A673 (cell line): ENCODE results near the gene HOXA4. TPM values are rescaled to one million over a fixed set of nuclear protein-coding genes. Genes with fewer than 3 reads are reported as not detected.

Experiments
- BruUV-seq: library from RNA; stranded (reverse); fragments of 400-500 nt; replicated peaks from 2 replicates; lab custom pipeline; 2021; lab: Mats Ljungman, UMichigan
- CTCF ChIA-PET: fragments of 300-600 bp; sonication (Branson Sonifier 250); formaldehyde crosslinking; loops from one replicate; lab custom pipeline; 2022; ENCODE audit warnings: antibody characterized with exemption; lab: Charles Lee
- POLR2A ChIA-PET: fragments of 300-600 bp; sonication (Branson Sonifier 250); formaldehyde crosslinking; loops from one replicate; lab custom pipeline; 2022; ENCODE audit warnings: antibody characterized with exemption; ENCODE audit not compliant: low non-redundant PET; lab: Charles Lee
- DNase-seq: peaks from one replicate; pipeline ENCODE4 v3.0.0-alpha.2; 2015; ENCODE audit warnings: low spot score
- H3K27ac ChIP-seq: fragments of 200-600 bp; sonication (generic); 2 replicates; pipeline ENCODE4 v1.5.1; 2016; ENCODE audit warnings: mixed run types, low read depth, mild to moderate bottlenecking, mixed read lengths, antibody characterized with exemption, low read length; ENCODE audit not compliant: poor library complexity, severe bottlenecking
- H3K27me3 ChIP-seq: fragments of 200-600 bp; sonication (generic); replicated peaks from 2 replicates; pipeline ENCODE4 v1.6.1; 2017; ENCODE audit warnings: mixed run types, low read depth, mild to moderate bottlenecking, mixed read lengths, antibody characterized with exemption, low read length; ENCODE audit not compliant: insufficient read depth, poor library complexity
- H3K36me3 ChIP-seq: fragments of 200-600 bp; sonication (generic); 2 replicates; pipeline ENCODE4 v1.6.1; 2016; ENCODE audit warnings: mixed run types, mild to moderate bottlenecking, mixed read lengths, antibody characterized with exemption, low read length; ENCODE audit not compliant: insufficient read depth, poor library complexity, severe bottlenecking
- H3K4me1 ChIP-seq: fragments of 200-600 bp; sonication (generic); 2 replicates; pipeline ENCODE4 v1.6.1; 2017; ENCODE audit warnings: mixed run types, mild to moderate bottlenecking, mixed read lengths, antibody characterized with exemption, low read length; ENCODE audit not compliant: insufficient read depth, poor library complexity, severe bottlenecking
- H3K4me3 ChIP-seq: fragments of 200-600 bp; sonication (generic); 2 replicates; pipeline ENCODE4 v1.5.1; 2016; ENCODE audit warnings: low read depth, mixed run types, mild to moderate bottlenecking, mixed read lengths, low read length; ENCODE audit not compliant: poor library complexity, severe bottlenecking
- H3K9me3 ChIP-seq: fragments of 200-600 bp; sonication (generic); 2 replicates; pipeline ENCODE4 v1.6.1; 2016; ENCODE audit warnings: mixed run types, low read depth, mild to moderate bottlenecking, mixed read lengths, antibody characterized with exemption, low read length; ENCODE audit not compliant: poor library complexity, severe bottlenecking
- EZH2 ChIP-seq: fragments of 200-600 bp; sonication (generic); IDR thresholded peaks from 2 replicates; pipeline ENCODE4 v1.6.1; 2017; ENCODE audit warnings: borderline replicate concordance, low read depth, mild to moderate bottlenecking, mixed read lengths, antibody characterized with exemption, low read length; ENCODE audit not compliant: poor library complexity, severe bottlenecking
- intact Hi-C: fragments of 100-400 bp; cut with micrococcal nuclease; formaldehyde crosslinking; loops from one replicate; pipeline ENCODE4 v1.10.0; 2022; ENCODE audit not compliant: unreplicated experiment
- total RNA-seq: library from RNA; stranded (reverse); gene quantifications from 2 replicates; pipeline ENCODE4 v1.2.3, GENCODE V29; 2021
- TF ChIP-seq, protein P1 (sequence below): fragments of 300-800, 200-600 bp; sonication (generic); conservative IDR thresholded peaks from 2 replicates; pipeline ENCODE4 v1.5.1; 2017; ENCODE audit warnings: low read depth, mild to moderate bottlenecking, antibody characterized with exemption, low read length, moderate library complexity, mixed read lengths

The HOXA4 gene
- total RNA-seq, 1 experiment from 2014 or later = not detected

- TF ChIP-seq, protein P1, sequence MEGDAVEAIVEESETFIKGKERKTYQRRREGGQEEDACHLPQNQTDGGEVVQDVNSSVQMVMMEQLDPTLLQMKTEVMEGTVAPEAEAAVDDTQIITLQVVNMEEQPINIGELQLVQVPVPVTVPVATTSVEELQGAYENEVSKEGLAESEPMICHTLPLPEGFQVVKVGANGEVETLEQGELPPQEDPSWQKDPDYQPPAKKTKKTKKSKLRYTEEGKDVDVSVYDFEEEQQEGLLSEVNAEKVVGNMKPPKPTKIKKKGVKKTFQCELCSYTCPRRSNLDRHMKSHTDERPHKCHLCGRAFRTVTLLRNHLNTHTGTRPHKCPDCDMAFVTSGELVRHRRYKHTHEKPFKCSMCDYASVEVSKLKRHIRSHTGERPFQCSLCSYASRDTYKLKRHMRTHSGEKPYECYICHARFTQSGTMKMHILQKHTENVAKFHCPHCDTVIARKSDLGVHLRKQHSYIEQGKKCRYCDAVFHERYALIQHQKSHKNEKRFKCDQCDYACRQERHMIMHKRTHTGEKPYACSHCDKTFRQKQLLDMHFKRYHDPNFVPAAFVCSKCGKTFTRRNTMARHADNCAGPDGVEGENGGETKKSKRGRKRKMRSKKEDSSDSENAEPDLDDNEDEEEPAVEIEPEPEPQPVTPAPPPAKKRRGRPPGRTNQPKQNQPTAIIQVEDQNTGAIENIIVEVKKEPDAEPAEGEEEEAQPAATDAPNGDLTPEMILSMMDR = no peak
- no peak for TF ChIP-seq EZH2
- peaks cover 7% of the 10 kb centered on the region for H3K4me1 ChIP-seq
- no peak overlapping the region for H3K4me3 ChIP-seq
- ChIA-PET CTCF (interaction anchor here (0.6 kb wide), 1 partner anchor 11 kb away, joined by 3 read pairs; no protein-coding TSS in a partner anchor), POLR2A (no interaction called here)
- H3K9me3 ChIP-seq = no peaks in the 10 kb centered on the region
- no TSS peak for BruUV-seq
- intact Hi-C loops = no loop called here
- H3K27ac ChIP-seq = no peak overlapping the region
- H3K36me3 ChIP-seq = no peaks in the 10 kb centered on the region
- peaks cover 95% of the 10 kb centered on the region for H3K27me3 ChIP-seq
- DNase-seq = no peak
Observed at GRCh38 chr7:27176524-27176845, 45.9 kb upstream of the HOXA4 start.

DNA sequence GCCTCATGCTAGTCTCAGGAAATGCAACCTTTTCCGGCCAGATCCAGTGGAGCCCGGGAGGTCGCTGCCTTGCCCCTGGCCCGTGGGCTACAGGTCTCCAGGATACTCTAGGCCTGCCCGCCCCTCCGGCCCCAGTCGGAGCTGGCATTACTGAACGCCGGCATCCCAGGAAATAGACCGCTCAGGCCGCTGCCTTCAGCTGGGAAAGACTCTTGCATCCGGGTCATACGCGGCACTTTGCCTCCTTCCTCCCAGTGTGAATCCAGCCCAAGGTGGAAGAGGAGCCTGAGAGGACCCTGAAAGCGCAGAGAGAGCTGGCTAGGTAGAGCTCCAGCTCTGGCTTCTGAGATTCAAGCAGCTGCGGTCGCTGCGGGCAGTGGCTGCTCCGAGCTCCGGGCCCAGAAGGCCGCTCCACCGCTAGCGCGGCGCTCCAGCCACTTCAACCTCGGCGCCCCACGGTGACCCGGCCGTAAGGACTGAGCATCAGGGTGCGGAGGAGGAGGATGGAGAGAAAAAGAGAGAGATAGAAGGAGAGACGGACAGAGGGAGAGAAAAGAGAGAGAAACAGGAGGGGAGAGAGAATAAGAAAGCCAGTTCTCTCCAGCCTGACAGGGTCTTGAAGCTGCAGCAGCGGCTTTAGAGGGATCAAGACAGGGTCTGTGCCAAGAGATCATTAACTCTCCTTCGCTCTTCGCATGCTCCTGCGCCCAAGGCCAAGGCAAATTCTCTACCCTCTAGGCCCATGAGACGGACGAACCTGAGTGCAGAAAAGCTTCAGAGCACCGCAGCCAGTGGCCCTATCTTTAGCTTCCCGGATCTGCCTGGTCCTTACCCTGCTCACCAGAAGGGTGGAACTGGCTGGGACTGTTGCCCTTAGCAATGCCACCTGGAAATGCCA is 45.3 kb upstream of the HOXA4 start:
- TF ChIP-seq, protein P1 = no peak
- TF ChIP-seq EZH2 = no peak
- BruUV-seq = no TSS peak
- no peaks in the 10 kb centered on the region for H3K36me3 ChIP-seq
- H3K27ac ChIP-seq = no peak overlapping the region
- H3K27me3 ChIP-seq = peaks cover 96% of the 10 kb centered on the region
- intact Hi-C loops = no loop called here
- no peak for DNase-seq
- H3K9me3 ChIP-seq = no peaks in the 10 kb centered on the region
- H3K4me3 ChIP-seq = no peak overlapping the region
- H3K4me1 ChIP-seq = peaks cover 7% of the 10 kb centered on the region
- POLR2A ChIA-PET = no interaction called here
- CTCF ChIA-PET = interaction anchor here (0.6 kb wide), 1 partner anchor 11 kb away, joined by 3 read pairs; no protein-coding TSS in a partner anchor

DNA sequence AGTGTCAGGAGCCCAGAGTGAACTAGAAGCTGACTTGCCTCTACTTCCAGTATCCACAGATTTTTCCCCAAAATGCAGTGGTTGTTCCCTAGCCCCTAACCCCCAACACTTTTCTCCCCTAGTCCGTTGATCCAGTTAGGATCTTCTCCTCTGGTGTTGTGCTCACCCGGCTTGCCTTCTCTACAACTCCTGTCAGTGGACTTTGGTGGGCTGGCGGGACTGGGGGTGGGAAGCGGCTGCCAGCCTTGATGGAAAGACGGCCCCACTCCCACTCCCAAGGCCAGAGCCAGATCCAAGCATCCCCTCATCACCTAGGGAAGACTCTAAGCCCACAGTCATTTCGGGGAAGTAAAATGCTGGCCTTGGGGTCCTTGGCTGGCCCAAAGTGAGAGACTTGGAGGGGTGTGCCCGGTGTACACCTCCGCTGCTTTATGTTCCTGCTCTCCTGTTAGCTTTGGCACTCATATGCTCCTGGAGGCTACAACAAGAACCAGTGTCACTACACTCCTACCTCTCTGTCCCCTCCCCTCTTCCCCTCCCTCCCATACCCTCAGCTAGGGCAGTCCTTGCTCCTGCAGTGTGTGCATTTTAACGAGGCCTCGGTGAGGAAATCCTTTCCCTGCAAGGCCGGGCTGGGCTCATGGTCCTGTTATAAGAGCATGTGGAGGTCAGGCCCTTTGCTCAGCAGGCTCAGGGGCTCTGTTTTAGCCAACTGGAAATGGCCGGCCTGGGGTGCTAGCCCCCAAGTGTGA is 44.5 kb upstream of the HOXA4 start:
- POLR2A ChIA-PET = no interaction called here
- Histone ChIP-seq H3K4me3 (no peak overlapping the region), H3K4me1 (peaks cover 7% of the 10 kb centered on the region), H3K9me3 (no peaks in the 10 kb centered on the region), H3K36me3 (no peaks in the 10 kb centered on the region), H3K27me3 (peaks cover 95% of the 10 kb centered on the region), H3K27ac (no peak overlapping the region)
- CTCF ChIA-PET = no interaction called here
- TF ChIP-seq EZH2 = no peak
- TF ChIP-seq, protein P1 = no peak
- no peak for DNase-seq
- BruUV-seq = no TSS peak
- intact Hi-C loops = no loop called here
